Endothelial cell of umbilical vein (primary cell): ENCODE results near the gene SIRT4. TPM values are rescaled to one million over a fixed set of nuclear protein-coding genes. Genes with fewer than 3 reads are reported as not detected.

Experiments
- BruUV-seq: library from RNA; stranded (reverse); fragments of 400-500 nt; replicated peaks from 2 replicates; lab custom pipeline; 2021; lab: Mats Ljungman, UMichigan
- CTCF ChIA-PET: fragments of 300-600, 350-600 bp; sonication (Branson Sonifier 250); formaldehyde crosslinking; loops from one replicate; lab custom pipeline; 2021; ENCODE audit warnings: antibody characterized with exemption, inconsistent platforms; lab: Charles Lee
- POLR2A ChIA-PET: fragments of 300-600, 350-600 bp; sonication (Branson Sonifier 250); formaldehyde crosslinking; loops from one replicate; lab custom pipeline; 2021; ENCODE audit warnings: antibody characterized with exemption, inconsistent platforms; lab: Charles Lee
- DNase-seq: peaks from one replicate; pipeline ENCODE4 v3.0.0-alpha.2; 2011; ENCODE audit warnings: low read depth, low spot score
- FAIRE-seq: peaks from 2 replicates; lab custom pipeline; 2011; peaks lifted over from hg19 to GRCh38; lab: Jason Lieb, UNC
- H2AFZ ChIP-seq: 2 replicates; pipeline ENCODE4 v1.6.0; 2012; ENCODE audit warnings: low read depth, low read length, control low read depth, inconsistent platforms
- H3K27ac ChIP-seq: 2 replicates; pipeline ENCODE4 v1.5.1; 2011; ENCODE audit warnings: low read depth, mild to moderate bottlenecking, control low read depth, low read length, moderate library complexity; ENCODE audit not compliant: insufficient read depth
- H3K27me3 ChIP-seq, 2 experiments: 2 replicates each; pipeline versions ENCODE4 v1.6.0 to v1.6.1; 2011; ENCODE audit warnings: low read length in 2 of 2, mixed read lengths in 1 of 2; ENCODE audit not compliant: control insufficient read depth in 2 of 2, insufficient read depth in 2 of 2
- H3K36me3 ChIP-seq, 2 experiments: 2 replicates in 1 of 2; 3 replicates in 1 of 2; pipeline ENCODE4 v1.5.1; 2011; ENCODE audit warnings: low read length in 2 of 2, mild to moderate bottlenecking in 1 of 2, moderate library complexity in 1 of 2; ENCODE audit not compliant: control insufficient read depth in 2 of 2, insufficient read depth in 2 of 2; ENCODE audit errors: extremely low read depth in 1 of 2
- H3K4me1 ChIP-seq: 3 replicates; pipeline ENCODE4 v1.5.1; 2011; ENCODE audit warnings: mild to moderate bottlenecking, low read length; ENCODE audit not compliant: control insufficient read depth, insufficient read depth; ENCODE audit errors: extremely low read depth
- H3K4me2 ChIP-seq: 2 replicates; pipeline ENCODE4 v1.6.1; 2011; ENCODE audit warnings: low read length, control low read depth, mixed read lengths; ENCODE audit not compliant: insufficient read depth
- H3K4me3 ChIP-seq, 3 experiments: fragments of 200-600 bp in 1 of 3; sonication (generic), shearing (Covaris generic) in 1 of 3; replicated peaks in 1 of 3; 2 replicates each; pipeline ENCODE4 v1.5.1; 2011 to 2016; ENCODE audit warnings: control low read depth in 3 of 3, low read length in 3 of 3, mild to moderate bottlenecking in 2 of 3, inconsistent platforms in 1 of 3, low read depth in 1 of 3, moderate library complexity in 1 of 3; ENCODE audit not compliant: insufficient read depth in 1 of 3
- H3K79me2 ChIP-seq: 2 replicates; pipeline ENCODE4 v1.6.0; 2012; ENCODE audit warnings: low read length, inconsistent platforms; ENCODE audit not compliant: control insufficient read depth, insufficient read depth
- H3K9ac ChIP-seq: replicated peaks from 2 replicates; pipeline ENCODE3; 2011; ENCODE audit warnings: low read length, control low read depth; ENCODE audit not compliant: insufficient read depth; ENCODE audit errors: extremely low read depth
- H3K9me1 ChIP-seq: replicated peaks from 3 replicates; pipeline ENCODE4 v1.6.0; 2011; ENCODE audit warnings: mild to moderate bottlenecking, low read length; ENCODE audit not compliant: control insufficient read depth, insufficient read depth; ENCODE audit errors: extremely low read depth
- H3K9me3 ChIP-seq: replicated peaks from 2 replicates; pipeline ENCODE4 v1.5.1; 2012; ENCODE audit warnings: low read length, inconsistent platforms; ENCODE audit not compliant: control insufficient read depth, insufficient read depth
- H4K20me1 ChIP-seq: replicated peaks from 2 replicates; pipeline ENCODE3; 2011; ENCODE audit warnings: mild to moderate bottlenecking, low read length; ENCODE audit not compliant: control insufficient read depth, insufficient read depth; ENCODE audit errors: extremely low read depth
- EZH2 ChIP-seq: IDR thresholded peaks from 2 replicates; pipeline ENCODE4 v1.6.1; 2012; ENCODE audit warnings: borderline replicate concordance, low read depth, mild to moderate bottlenecking, moderate library complexity, low read length, inconsistent platforms; ENCODE audit not compliant: severe bottlenecking
- FOS ChIP-seq: IDR thresholded peaks from 2 replicates; pipeline ENCODE4 v1.6.1; 2011; ENCODE audit warnings: mild to moderate bottlenecking, low read length, moderate library complexity, borderline replicate concordance; ENCODE audit not compliant: insufficient read depth
- GATA2 ChIP-seq: IDR thresholded peaks from 2 replicates; pipeline ENCODE4 v1.7.0; 2011; ENCODE audit warnings: low read depth, mild to moderate bottlenecking, moderate library complexity, mixed read lengths, low read length; ENCODE audit not compliant: insufficient read length, insufficient read depth
- JUN ChIP-seq: IDR thresholded peaks from 2 replicates; pipeline ENCODE4 v1.6.1; 2011; ENCODE audit warnings: borderline replicate concordance, low read depth; ENCODE audit not compliant: insufficient read length, insufficient read depth
- MYC ChIP-seq: IDR thresholded peaks from one replicate; pipeline ENCODE4 v1.6.1; 2011; ENCODE audit warnings: mild to moderate bottlenecking, low read depth, low read length
- POLR2A ChIP-seq: IDR thresholded peaks from 2 replicates; pipeline ENCODE4 v1.6.1; 2012; ENCODE audit warnings: low read depth, mild to moderate bottlenecking, control low read depth, low read length
- POLR2AphosphoS5 ChIP-seq: IDR thresholded peaks from 2 replicates; pipeline ENCODE4 v1.6.1; 2012; ENCODE audit warnings: low read depth, mild to moderate bottlenecking, control low read depth, low read length, moderate library complexity; ENCODE audit not compliant: insufficient read depth
- dilution Hi-C: fragments of 300-500 bp; cut with MboI; formaldehyde crosslinking; loops from one replicate; pipeline ENCODE4 v1.15.0; 2019; ENCODE audit warnings: low sequenced_read_pairs; ENCODE audit not compliant: extremely low pct_ligation_motif_present
- intact Hi-C: fragments of 100-400 bp; cut with micrococcal nuclease; formaldehyde crosslinking; loops from one replicate; pipeline ENCODE4 v1.10.0; 2022
- polyA plus RNA-seq, 4 experiments: library from polyadenylated mRNA; depleted of rRNA in 3 of 4; stranded (reverse) in 3 of 4; unstranded in 1 of 4; fragments of >200 nt; gene quantifications; 2 replicates each; pipeline versions ENCODE4 v1.2.1 to v1.2.3, GENCODE V29; 2011 to 2012; ENCODE audit warnings: missing spikeins in 1 of 4
- total RNA-seq: library from RNA; stranded (reverse); gene quantifications from 2 replicates; pipeline ENCODE4 v1.2.3, GENCODE V29; 2021
- TF ChIP-seq, protein P1 (sequence below), 2 donors: IDR thresholded peaks; 1 replicate in 1 of 2; 2 replicates in 1 of 2; pipeline ENCODE4 v1.5.1; 2011; ENCODE audit warnings: low read length in 2 of 2, mild to moderate bottlenecking in 2 of 2, moderate library complexity in 2 of 2, control low read depth in 1 of 2, inconsistent platforms in 1 of 2, low read depth in 1 of 2; ENCODE audit not compliant: insufficient read depth in 1 of 2; ENCODE audit errors: extremely low read depth in 1 of 2
- TF ChIP-seq, protein P2 (sequence below): IDR thresholded peaks from 2 replicates; pipeline ENCODE4 v1.6.1; 2011; ENCODE audit not compliant: insufficient read depth, insufficient read length

The SIRT4 gene
- total and polyA plus RNA-seq, 2 donors (not counting 3 experiments of a cell fraction or from before 2014, with no cell fraction given): 0.79 to 1.2 TPM

DNA sequence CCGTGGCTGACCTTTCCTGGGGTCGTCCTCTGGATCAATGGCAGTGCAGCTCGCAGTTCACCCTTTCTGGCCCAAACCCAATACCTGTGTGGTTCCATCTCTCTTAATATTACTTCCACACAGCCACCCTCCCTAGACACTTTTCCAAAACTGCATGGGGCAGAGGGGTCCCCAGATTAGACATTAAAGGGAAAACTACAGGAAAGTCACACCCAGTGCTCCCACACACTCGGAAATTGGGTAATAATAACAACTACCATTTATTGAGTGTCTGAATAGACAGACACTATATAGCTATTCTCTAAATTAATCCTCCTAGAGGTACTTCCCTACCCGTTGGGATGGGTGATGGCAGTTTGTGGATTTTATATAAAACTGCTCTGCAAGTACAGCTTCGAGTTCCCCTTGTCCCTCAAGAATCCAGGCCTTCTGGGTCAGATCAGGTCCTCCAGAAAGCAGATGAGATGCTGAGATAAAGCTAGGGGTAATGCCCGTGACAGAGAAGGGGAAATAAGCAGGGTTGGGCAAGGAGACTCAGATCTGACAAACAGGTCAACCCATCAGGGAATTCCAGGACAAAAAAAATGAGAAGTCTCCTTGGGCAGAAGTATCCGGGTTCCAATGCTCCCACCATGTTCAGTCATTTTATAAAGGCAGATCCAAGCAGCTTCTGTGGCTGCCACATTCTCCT is 35.8 kb upstream of the SIRT4 start:
- Histone ChIP-seq H3K9ac (no peak overlapping the region), H2AFZ (no peak overlapping the region), H3K36me3 (no peaks in the 10 kb centered on the region), H3K9me1 (no peaks in the 10 kb centered on the region), H3K4me2 (no peak overlapping the region), H3K79me2 (peaks cover 42% of the 10 kb centered on the region), H3K27me3 (no peaks in the 10 kb centered on the region), H3K27ac (no peak overlapping the region), H3K4me3 (no peak overlapping the region), H3K9me3 (no peaks in the 10 kb centered on the region), H4K20me1 (no peaks in the 10 kb centered on the region), H3K4me1 (peaks cover 41% of the 10 kb centered on the region)
- FAIRE-seq: no peak
- ChIA-PET CTCF (interaction anchor here (0.8 to 33.5 kb wide), 14 partner anchors 9 to 115 kb away, joined by 3 to 1402 read pairs (median 8); partner anchors contain the start of genes RNU4-2, RPLP0 and SIRT4), POLR2A (interaction anchor here (1.0 to 8.9 kb wide), 6 partner anchors 9 to 66 kb away, joined by 8 to 88 read pairs (median 26); partner anchors contain the start of genes RNU4-2 and RPLP0)
- intact Hi-C loops (no loop called here), dilution Hi-C loops (no loop called here)
- no TSS peak for BruUV-seq
- no peak for DNase-seq
- TF ChIP-seq JUN (no peak), GATA2 (no peak), POLR2A (no peak)

DNA sequence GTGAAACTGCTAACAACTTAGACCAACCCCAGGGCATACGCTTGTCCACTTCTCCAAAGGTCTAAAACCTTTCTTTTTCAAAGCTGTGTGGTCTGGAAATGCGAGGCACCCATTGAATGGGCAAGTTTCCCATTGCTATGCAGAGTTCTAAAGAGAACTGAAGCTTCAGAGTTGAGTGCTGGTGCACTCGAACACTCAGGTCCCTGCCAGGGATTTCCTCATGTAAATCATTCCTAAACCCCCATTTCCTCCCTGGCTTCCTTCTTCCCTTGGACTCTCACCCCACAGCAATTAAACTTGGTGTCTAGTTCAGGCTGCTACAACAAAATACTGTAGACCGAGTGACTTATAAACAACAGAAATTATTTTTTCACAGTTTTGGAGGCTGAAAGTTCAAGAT is 34.4 kb upstream of the SIRT4 start:
- peaks cover 28% of the 10 kb centered on the region for H3K79me2 ChIP-seq
- H3K4me3 ChIP-seq: no peak overlapping the region
- intact Hi-C loops (no loop called here), dilution Hi-C loops (no loop called here)
- CTCF ChIA-PET: interaction anchor here (0.8 to 33.5 kb wide), 6 partner anchors 22 to 100 kb away, joined by 3 to 1402 read pairs (median 51); partner anchors contain the start of genes RNU4-2 and RPLP0
- no peak for TF ChIP-seq JUN
- no peak for TF ChIP-seq FOS
- TF ChIP-seq, protein P1, sequence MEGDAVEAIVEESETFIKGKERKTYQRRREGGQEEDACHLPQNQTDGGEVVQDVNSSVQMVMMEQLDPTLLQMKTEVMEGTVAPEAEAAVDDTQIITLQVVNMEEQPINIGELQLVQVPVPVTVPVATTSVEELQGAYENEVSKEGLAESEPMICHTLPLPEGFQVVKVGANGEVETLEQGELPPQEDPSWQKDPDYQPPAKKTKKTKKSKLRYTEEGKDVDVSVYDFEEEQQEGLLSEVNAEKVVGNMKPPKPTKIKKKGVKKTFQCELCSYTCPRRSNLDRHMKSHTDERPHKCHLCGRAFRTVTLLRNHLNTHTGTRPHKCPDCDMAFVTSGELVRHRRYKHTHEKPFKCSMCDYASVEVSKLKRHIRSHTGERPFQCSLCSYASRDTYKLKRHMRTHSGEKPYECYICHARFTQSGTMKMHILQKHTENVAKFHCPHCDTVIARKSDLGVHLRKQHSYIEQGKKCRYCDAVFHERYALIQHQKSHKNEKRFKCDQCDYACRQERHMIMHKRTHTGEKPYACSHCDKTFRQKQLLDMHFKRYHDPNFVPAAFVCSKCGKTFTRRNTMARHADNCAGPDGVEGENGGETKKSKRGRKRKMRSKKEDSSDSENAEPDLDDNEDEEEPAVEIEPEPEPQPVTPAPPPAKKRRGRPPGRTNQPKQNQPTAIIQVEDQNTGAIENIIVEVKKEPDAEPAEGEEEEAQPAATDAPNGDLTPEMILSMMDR (IDR thresholded peaks at IDR 0.05; ENCODE audit: extremely low read depth in 1 of 2, insufficient read depth in 1 of 2, low read depth in 1 of 2, low read length in 2 of 2): no peak
- TF ChIP-seq MYC: no peak
- TF ChIP-seq EZH2: no peak
- TF ChIP-seq, protein P2, sequence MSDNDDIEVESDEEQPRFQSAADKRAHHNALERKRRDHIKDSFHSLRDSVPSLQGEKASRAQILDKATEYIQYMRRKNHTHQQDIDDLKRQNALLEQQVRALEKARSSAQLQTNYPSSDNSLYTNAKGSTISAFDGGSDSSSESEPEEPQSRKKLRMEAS: no peak
- no peak for TF ChIP-seq POLR2AphosphoS5
- TF ChIP-seq GATA2: no peak
- TF ChIP-seq POLR2A: no peak
- no peaks in the 10 kb centered on the region for H3K9me3 ChIP-seq
- no peaks in the 10 kb centered on the region for H3K36me3 ChIP-seq
- peak overlapping the region; percentile 52 for H2AFZ ChIP-seq
- no peaks in the 10 kb centered on the region for H3K27me3 ChIP-seq
- no peaks in the 10 kb centered on the region for H4K20me1 ChIP-seq
- peak; percentile 64 for DNase-seq
- H3K9me1 ChIP-seq: no peaks in the 10 kb centered on the region
- H3K4me1 ChIP-seq: peaks cover 27% of the 10 kb centered on the region
- peak overlapping the region; percentile 5 for H3K9ac ChIP-seq
- BruUV-seq: no TSS peak
- peak overlapping the region; percentile 34 for H3K4me2 ChIP-seq
- H3K27ac ChIP-seq: no peak overlapping the region
- FAIRE-seq: peak; percentile 78
- POLR2A ChIA-PET: interaction anchor here (0.6 to 8.9 kb wide), 5 partner anchors 11 to 67 kb away, joined by 3 to 88 read pairs (median 19); partner anchors contain the start of genes RNU4-1, RNU4-2 and RPLP0
